Transverse colon (tissue), 4 donors: ENCODE results near the gene ADM2.

Source experiments
- EP300 ChIP-seq: sonication (generic); formaldehyde crosslinking; IDR thresholded peaks from one replicate; pipeline ENCODE4 v1.6.1; 2017; ENCODE audit warnings: antibody characterized with exemption, low read depth
- POLR2A ChIP-seq: fragments of 450-650 bp; IDR thresholded peaks from one replicate; pipeline ENCODE4 v1.6.1; 2016; ENCODE audit warnings: antibody characterized with exemption, mild to moderate bottlenecking, moderate library complexity
- POLR2AphosphoS5 ChIP-seq, 3 donors: sonication (generic); formaldehyde crosslinking; IDR thresholded peaks; one replicate each; pipeline ENCODE4 v1.6.1; 2016; ENCODE audit warnings: antibody characterized with exemption in 3 of 3
- TF ChIP-seq, protein P1 (sequence below), 5 experiments: fragments of 200-600 bp in 3 of 5; fragments of 450-650 bp in 2 of 5; sonication (generic) in 3 of 5; IDR thresholded peaks; 1 replicate in 2 of 5; 2 replicates in 3 of 5; pipeline ENCODE4 v1.5.1; 2016 to 2017; ENCODE audit warnings: antibody characterized with exemption in 5 of 5, inconsistent platforms in 3 of 5, mild to moderate bottlenecking in 2 of 5, moderate library complexity in 1 of 5

DNA sequence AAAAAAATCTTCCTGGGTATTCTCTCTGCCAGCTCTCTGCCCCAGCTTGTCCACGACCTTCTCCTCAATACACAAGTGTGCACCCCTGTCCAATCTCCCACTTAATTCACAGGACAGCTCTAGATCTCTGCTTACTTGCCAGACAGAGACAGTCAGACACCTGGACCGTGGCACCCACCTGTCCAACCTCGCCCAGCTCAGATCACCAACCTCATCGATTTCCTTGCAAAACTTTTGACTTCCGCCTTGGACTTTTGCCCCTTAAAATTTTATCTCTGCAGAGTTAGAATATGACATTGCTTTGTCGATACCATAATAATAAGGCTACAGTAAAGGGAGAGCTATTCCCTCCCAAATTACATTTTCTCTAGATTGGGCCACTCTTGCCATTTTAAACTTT lies 15.8 kb downstream of the ADM2 start:
- TF ChIP-seq POLR2A (no peak), EP300 (no peak), POLR2AphosphoS5 (IDR thresholded peaks at IDR 0.05) (no peak)
- TF ChIP-seq, protein P1, sequence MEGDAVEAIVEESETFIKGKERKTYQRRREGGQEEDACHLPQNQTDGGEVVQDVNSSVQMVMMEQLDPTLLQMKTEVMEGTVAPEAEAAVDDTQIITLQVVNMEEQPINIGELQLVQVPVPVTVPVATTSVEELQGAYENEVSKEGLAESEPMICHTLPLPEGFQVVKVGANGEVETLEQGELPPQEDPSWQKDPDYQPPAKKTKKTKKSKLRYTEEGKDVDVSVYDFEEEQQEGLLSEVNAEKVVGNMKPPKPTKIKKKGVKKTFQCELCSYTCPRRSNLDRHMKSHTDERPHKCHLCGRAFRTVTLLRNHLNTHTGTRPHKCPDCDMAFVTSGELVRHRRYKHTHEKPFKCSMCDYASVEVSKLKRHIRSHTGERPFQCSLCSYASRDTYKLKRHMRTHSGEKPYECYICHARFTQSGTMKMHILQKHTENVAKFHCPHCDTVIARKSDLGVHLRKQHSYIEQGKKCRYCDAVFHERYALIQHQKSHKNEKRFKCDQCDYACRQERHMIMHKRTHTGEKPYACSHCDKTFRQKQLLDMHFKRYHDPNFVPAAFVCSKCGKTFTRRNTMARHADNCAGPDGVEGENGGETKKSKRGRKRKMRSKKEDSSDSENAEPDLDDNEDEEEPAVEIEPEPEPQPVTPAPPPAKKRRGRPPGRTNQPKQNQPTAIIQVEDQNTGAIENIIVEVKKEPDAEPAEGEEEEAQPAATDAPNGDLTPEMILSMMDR (IDR thresholded peaks at IDR 0.05), result no peak
